ENCODE results near the gene FOXJ1.

DNA sequence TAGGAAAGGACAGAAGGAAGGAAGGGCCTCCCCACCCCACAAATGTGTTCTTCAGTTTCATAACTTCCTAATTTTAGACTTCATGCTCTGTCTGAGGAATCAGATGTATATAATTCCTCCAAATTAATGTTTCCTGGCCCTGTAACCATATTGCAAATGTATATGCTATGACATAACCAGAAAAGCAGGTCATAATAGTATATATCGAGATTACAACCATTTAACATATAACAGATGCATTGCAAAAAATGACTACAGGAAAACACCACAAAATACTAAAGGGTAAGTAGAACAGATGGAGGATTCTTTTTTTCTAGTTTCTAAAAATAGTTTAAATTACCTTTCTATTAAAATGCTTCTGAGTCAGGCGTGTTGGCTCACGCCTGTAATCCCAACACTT, 34.3 kb downstream of the FOXJ1 start:
- TF ChIP-seq, protein P1, sequence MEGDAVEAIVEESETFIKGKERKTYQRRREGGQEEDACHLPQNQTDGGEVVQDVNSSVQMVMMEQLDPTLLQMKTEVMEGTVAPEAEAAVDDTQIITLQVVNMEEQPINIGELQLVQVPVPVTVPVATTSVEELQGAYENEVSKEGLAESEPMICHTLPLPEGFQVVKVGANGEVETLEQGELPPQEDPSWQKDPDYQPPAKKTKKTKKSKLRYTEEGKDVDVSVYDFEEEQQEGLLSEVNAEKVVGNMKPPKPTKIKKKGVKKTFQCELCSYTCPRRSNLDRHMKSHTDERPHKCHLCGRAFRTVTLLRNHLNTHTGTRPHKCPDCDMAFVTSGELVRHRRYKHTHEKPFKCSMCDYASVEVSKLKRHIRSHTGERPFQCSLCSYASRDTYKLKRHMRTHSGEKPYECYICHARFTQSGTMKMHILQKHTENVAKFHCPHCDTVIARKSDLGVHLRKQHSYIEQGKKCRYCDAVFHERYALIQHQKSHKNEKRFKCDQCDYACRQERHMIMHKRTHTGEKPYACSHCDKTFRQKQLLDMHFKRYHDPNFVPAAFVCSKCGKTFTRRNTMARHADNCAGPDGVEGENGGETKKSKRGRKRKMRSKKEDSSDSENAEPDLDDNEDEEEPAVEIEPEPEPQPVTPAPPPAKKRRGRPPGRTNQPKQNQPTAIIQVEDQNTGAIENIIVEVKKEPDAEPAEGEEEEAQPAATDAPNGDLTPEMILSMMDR (IDR thresholded peaks at IDR 0.05): no peak
- TF ChIP-seq POLR2A (IDR thresholded peaks at IDR 0.05): no peak
